ENCODE data around the gene MFAP3.
A peak's percentile ranks its signal among the peaks of the same experiment; 100 is the strongest.

The MFAP3 gene

GRCh38 chr5:154046486-154046885, 7.7 kb downstream of the MFAP3 start:
- H3K9ac ChIP-seq = no peak overlapping the region
- H3K4me1 ChIP-seq = no peaks in the 10 kb centered on the region
- no peak overlapping the region for H3K4me2 ChIP-seq
- no peaks in the 10 kb centered on the region for H3K9me3 ChIP-seq
- no peak for TF ChIP-seq Cebpa-rat (IDR thresholded peaks at IDR 0.05)
- no peak overlapping the region for H3K4me3 ChIP-seq
- peaks cover 22% of the 10 kb centered on the region for H3K36me3 ChIP-seq
- H4K20me1 ChIP-seq = peaks cover 16% of the 10 kb centered on the region
- no peak overlapping the region for H3K27ac ChIP-seq
- no peaks in the 10 kb centered on the region for H3K27me3 ChIP-seq

- H3K36me3 ChIP-seq = peaks cover 27% of the 10 kb centered on the region
- H3K4me2 ChIP-seq = no peak overlapping the region
Measured at GRCh38 chr5:154047324-154047723, 8.6 kb downstream of the MFAP3 start.

GRCh38 chr5:154049636-154050035, 10.9 kb downstream of the MFAP3 start:
- Histone ChIP-seq H3K27me3 (no peaks in the 10 kb centered on the region), H3K4me2 (no peak overlapping the region), H4K20me1 (peaks cover 20% of the 10 kb centered on the region), H3K9me3 (no peaks in the 10 kb centered on the region), H3K36me3 (peaks cover 41% of the 10 kb centered on the region), H3K4me3 (no peak overlapping the region), H3K27ac (no peak overlapping the region), H3K4me1 (peaks cover 3% of the 10 kb centered on the region), H3K9ac (no peak overlapping the region)
- no peak for TF ChIP-seq Cebpa-rat (IDR thresholded peaks at IDR 0.05)

More at GRCh38 chr5:154047324-154047723, 8.6 kb downstream of the MFAP3 start:
- Histone ChIP-seq H3K9ac (no peak overlapping the region), H3K4me3 (no peak overlapping the region), H3K27me3 (no peaks in the 10 kb centered on the region), H4K20me1 (peaks cover 20% of the 10 kb centered on the region), H3K9me3 (no peaks in the 10 kb centered on the region), H3K4me1 (no peaks in the 10 kb centered on the region), H3K27ac (no peak overlapping the region)
- no peak for TF ChIP-seq Cebpa-rat (IDR thresholded peaks at IDR 0.05)

- H3K36me3 ChIP-seq = peaks cover 22% of the 10 kb centered on the region
- H3K9ac ChIP-seq = no peak overlapping the region
- no peak overlapping the region for H3K4me2 ChIP-seq
- H3K4me3 ChIP-seq = no peak overlapping the region
- TF ChIP-seq Cebpa-rat (IDR thresholded peaks at IDR 0.05) = no peak
- peaks cover 21% of the 10 kb centered on the region for H3K4me1 ChIP-seq
- peaks cover 19% of the 10 kb centered on the region; the same call in 1 of the 2 replicates for H4K20me1 ChIP-seq
- H3K9me3 ChIP-seq = no peaks in the 10 kb centered on the region
- no peaks in the 10 kb centered on the region for H3K27me3 ChIP-seq
- no peak overlapping the region for H3K27ac ChIP-seq
Measured at GRCh38 chr5:154053468-154053867, 14.7 kb downstream of the MFAP3 start.

GRCh38 chr5:154055201-154055600, 16.4 kb downstream of the MFAP3 start:
- Histone ChIP-seq H3K27ac (no peak overlapping the region), H3K4me1 (peaks cover 32% of the 10 kb centered on the region), H3K4me3 (no peak overlapping the region), H3K9ac (no peak overlapping the region), H3K4me2 (peak overlapping the region; percentile 38), H3K27me3 (no peaks in the 10 kb centered on the region), H3K9me3 (no peaks in the 10 kb centered on the region), H3K36me3 (peaks cover 19% of the 10 kb centered on the region), H4K20me1 (peaks cover 24% of the 10 kb centered on the region; the same call in 1 of the 2 replicates)
- no peak for TF ChIP-seq Cebpa-rat (IDR thresholded peaks at IDR 0.05)

GRCh38 chr5:154058055-154059038, 19.6 kb downstream of the MFAP3 start:
- Histone ChIP-seq H3K36me3 (peaks cover 6% of the 10 kb centered on the region), H4K20me1 (peaks cover 18% of the 10 kb centered on the region; the same call in 1 of the 2 replicates), H3K4me1 (peaks cover 32% of the 10 kb centered on the region), H3K27ac (no peak overlapping the region), H3K4me3 (no peak overlapping the region), H3K9me3 (no peaks in the 10 kb centered on the region), H3K9ac (no peak overlapping the region), H3K27me3 (no peaks in the 10 kb centered on the region), H3K4me2 (peak overlapping the region; percentile 55)
- no peak for TF ChIP-seq Cebpa-rat (IDR thresholded peaks at IDR 0.05)

GRCh38 chr5:154059039-154059430, 20.3 kb downstream of the MFAP3 start:
- Histone ChIP-seq H3K27me3 (no peaks in the 10 kb centered on the region), H4K20me1 (peaks cover 18% of the 10 kb centered on the region; the same call in 1 of the 2 replicates), H3K27ac (no peak overlapping the region), H3K9ac (no peak overlapping the region), H3K4me2 (peak overlapping the region; percentile 55), H3K9me3 (peaks cover 1% of the 10 kb centered on the region; the same call in 1 of the 2 replicates), H3K4me3 (no peak overlapping the region), H3K4me1 (peaks cover 32% of the 10 kb centered on the region), H3K36me3 (no peaks in the 10 kb centered on the region)
- TF ChIP-seq Cebpa-rat (IDR thresholded peaks at IDR 0.05) = no peak

- H3K4me3 ChIP-seq = no peak overlapping the region
- H4K20me1 ChIP-seq = peaks cover 18% of the 10 kb centered on the region; the same call in 1 of the 2 replicates
- peaks cover 7% of the 10 kb centered on the region; the same call in 1 of the 2 replicates for H3K9me3 ChIP-seq
- peak overlapping the region; percentile 55; the same call in 1 of the 2 replicates for H3K4me2 ChIP-seq
- H3K27ac ChIP-seq = no peak overlapping the region
- H3K36me3 ChIP-seq = no peaks in the 10 kb centered on the region
- peaks cover 29% of the 10 kb centered on the region for H3K4me1 ChIP-seq
- no peaks in the 10 kb centered on the region for H3K27me3 ChIP-seq
- TF ChIP-seq Cebpa-rat (IDR thresholded peaks at IDR 0.05) = no peak
- no peak overlapping the region for H3K9ac ChIP-seq
Measured at GRCh38 chr5:154059583-154059982, 20.8 kb downstream of the MFAP3 start.

GRCh38 chr5:154060606-154061005, 21.8 kb downstream of the MFAP3 start:
- Histone ChIP-seq H3K4me2 (no peak overlapping the region), H3K4me3 (no peak overlapping the region), H3K36me3 (no peaks in the 10 kb centered on the region), H4K20me1 (peaks cover 18% of the 10 kb centered on the region; the same call in 1 of the 2 replicates), H3K27me3 (no peaks in the 10 kb centered on the region), H3K9me3 (peaks cover 11% of the 10 kb centered on the region; the same call in 1 of the 2 replicates), H3K4me1 (peaks cover 19% of the 10 kb centered on the region), H3K27ac (no peak overlapping the region), H3K9ac (no peak overlapping the region)
- TF ChIP-seq Cebpa-rat (IDR thresholded peaks at IDR 0.05) = no peak

- peaks cover 11% of the 10 kb centered on the region; the same call in 1 of the 2 replicates for H4K20me1 ChIP-seq
- no peak overlapping the region for H3K27ac ChIP-seq
- no peak for TF ChIP-seq Cebpa-rat (IDR thresholded peaks at IDR 0.05)
- H3K4me2 ChIP-seq = no peak overlapping the region
- peaks cover 20% of the 10 kb centered on the region for H3K4me1 ChIP-seq
- no peaks in the 10 kb centered on the region for H3K36me3 ChIP-seq
- H3K27me3 ChIP-seq = no peaks in the 10 kb centered on the region
- H3K9ac ChIP-seq = no peak overlapping the region
- H3K9me3 ChIP-seq = peaks cover 11% of the 10 kb centered on the region; the same call in 1 of the 2 replicates
- H3K4me3 ChIP-seq = no peak overlapping the region
Measured at GRCh38 chr5:154063372-154063771, 24.6 kb downstream of the MFAP3 start.
